ENCODE data around the gene NTM.

DNA sequence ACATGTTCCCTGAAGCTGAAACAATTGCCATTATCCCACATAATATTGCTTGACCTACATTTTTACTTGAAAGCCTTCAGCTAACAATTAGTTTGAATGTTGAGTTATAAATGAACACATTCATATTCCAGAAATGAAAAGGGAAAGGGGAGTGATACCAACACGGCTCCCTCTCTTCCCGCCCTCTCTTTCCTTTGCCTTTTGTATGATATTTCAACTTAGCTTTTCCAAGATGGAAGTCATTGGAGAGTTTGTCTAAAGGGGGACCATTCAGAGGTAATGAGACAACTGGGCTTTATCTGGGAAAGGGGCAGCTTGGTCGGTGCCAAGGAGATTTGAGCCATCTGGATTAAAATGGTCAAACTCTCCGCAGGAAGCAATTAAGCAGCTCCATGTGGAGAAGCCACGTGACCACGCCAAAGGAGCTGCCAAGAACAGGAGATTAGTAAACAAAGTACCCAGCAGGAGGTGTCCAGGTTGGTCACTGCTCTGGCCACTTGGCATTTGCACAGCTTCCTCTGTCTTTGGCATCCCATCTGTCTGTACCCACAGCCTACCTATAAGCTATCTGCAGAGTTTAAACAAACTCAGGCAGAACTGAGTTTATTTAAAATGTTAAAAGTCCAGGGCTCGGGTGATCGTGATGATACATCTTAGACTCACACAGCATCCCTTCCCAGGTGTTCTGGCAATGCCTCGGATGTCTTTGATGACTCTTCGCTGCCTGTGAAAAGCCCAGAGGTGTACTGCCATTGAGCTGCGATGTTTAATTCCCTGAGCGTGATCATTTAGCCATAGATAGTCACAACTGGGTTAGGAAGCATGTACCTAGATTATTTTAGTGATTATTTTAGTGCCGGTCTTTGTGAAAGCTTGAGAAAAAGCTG lies 735.9 kb downstream of the NTM start:
- TF ChIP-seq, protein P1, sequence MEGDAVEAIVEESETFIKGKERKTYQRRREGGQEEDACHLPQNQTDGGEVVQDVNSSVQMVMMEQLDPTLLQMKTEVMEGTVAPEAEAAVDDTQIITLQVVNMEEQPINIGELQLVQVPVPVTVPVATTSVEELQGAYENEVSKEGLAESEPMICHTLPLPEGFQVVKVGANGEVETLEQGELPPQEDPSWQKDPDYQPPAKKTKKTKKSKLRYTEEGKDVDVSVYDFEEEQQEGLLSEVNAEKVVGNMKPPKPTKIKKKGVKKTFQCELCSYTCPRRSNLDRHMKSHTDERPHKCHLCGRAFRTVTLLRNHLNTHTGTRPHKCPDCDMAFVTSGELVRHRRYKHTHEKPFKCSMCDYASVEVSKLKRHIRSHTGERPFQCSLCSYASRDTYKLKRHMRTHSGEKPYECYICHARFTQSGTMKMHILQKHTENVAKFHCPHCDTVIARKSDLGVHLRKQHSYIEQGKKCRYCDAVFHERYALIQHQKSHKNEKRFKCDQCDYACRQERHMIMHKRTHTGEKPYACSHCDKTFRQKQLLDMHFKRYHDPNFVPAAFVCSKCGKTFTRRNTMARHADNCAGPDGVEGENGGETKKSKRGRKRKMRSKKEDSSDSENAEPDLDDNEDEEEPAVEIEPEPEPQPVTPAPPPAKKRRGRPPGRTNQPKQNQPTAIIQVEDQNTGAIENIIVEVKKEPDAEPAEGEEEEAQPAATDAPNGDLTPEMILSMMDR (IDR thresholded peaks at IDR 0.05 in 8 of 11, conservative IDR thresholded peaks at IDR 0.05 in 3 of 11), result no peak
- no peak for TF ChIP-seq POLR2A (IDR thresholded peaks at IDR 0.05)

Data from spleen (tissue), 7 donors.